Measurements from ENCODE around the gene ECE2. TPM values are rescaled to one million over a fixed set of nuclear protein-coding genes. Genes with fewer than 3 reads are reported as not detected.

ECE2 gene
- total RNA-seq, 3 donors from 2014 or later (not counting 1 experiment from before 2014, with no cell fraction given) = not detected

GRCh38 chr3:184336547-184337398 is 61.0 kb downstream of the ECE2 start:
- ATAC-seq (peak in 1 of 3 donors; percentile 18), DNase-seq (peak in 1 of 2 donors; percentile 30)
- intact Hi-C loops (cut with micrococcal nuclease) = no loop called here
- Histone ChIP-seq H3K9me3 (ENCODE audit: control insufficient read depth, insufficient read depth, low read length) (no peaks in the 10 kb centered on the region), H3K36me3 (ENCODE audit: control insufficient read depth, insufficient read depth, low read length) (peaks cover 32% of the 10 kb centered on the region), H3K4me1 (ENCODE audit: control insufficient read depth, insufficient read depth, low read length) (peaks cover 23% of the 10 kb centered on the region), H3K27ac (ENCODE audit: low read length) (peak overlapping the region; percentile 97), H3K4me3 (ENCODE audit: low read length) (peak overlapping the region; percentile 51), H3K27me3 (ENCODE audit: control insufficient read depth, insufficient read depth, low read length) (no peaks in the 10 kb centered on the region)
- Mint-ChIP-seq H3K9me3 (no peaks in the 10 kb centered on the region), H3K27me3 (ENCODE audit: low read depth in 2 of 2) (peaks cover 0 to 7% of the 10 kb centered on the region in 2 donors), H3K36me3 (peaks cover 8% of the 10 kb centered on the region), H3K4me3 (peak overlapping the region; percentile 90), H3K4me1 (peaks cover 17 to 45% of the 10 kb centered on the region in 2 donors), H3K27ac (peak overlapping the region; percentile 78 to 80)
- no peak for TF ChIP-seq CTCF (IDR thresholded peaks at IDR 0.05)
- 34% methylated on average over 17 of the region's 17 CpGs for WGBS (ENCODE audit: insufficient coverage)

GRCh38 chr3:184337399-184337714 is 61.5 kb downstream of the ECE2 start, which contains the start of gene FAM131A:
Gene FAM131A (plus strand): TSS chr3:184337600. CDS start chr3:184337631, 31 bp downstream.
- 97% methylated on average over 6 of the region's 6 CpGs for WGBS (ENCODE audit: insufficient coverage)

GRCh38 chr3:184337981-184338380 is 62.2 kb downstream of the ECE2 start:
- H3K27ac ChIP-seq (ENCODE audit: low read length) = no peak overlapping the region
- ATAC-seq (no peak), DNase-seq (no peak)
- no peaks in the 10 kb centered on the region for H3K9me3 Mint-ChIP-seq
- H3K4me3 ChIP-seq (ENCODE audit: low read length) = no peak overlapping the region
- peaks cover 23% of the 10 kb centered on the region for H3K4me1 ChIP-seq (ENCODE audit: control insufficient read depth, insufficient read depth, low read length)
- no peaks in the 10 kb centered on the region for H3K27me3 ChIP-seq (ENCODE audit: control insufficient read depth, insufficient read depth, low read length)
- 82% methylated on average over 7 of the region's 7 CpGs for WGBS (ENCODE audit: insufficient coverage)
- peak overlapping the region in 1 of 2 donors; percentile 80 for H3K27ac Mint-ChIP-seq
- no peaks in the 10 kb centered on the region for H3K36me3 Mint-ChIP-seq
- peaks cover 23% of the 10 kb centered on the region for H3K36me3 ChIP-seq (ENCODE audit: control insufficient read depth, insufficient read depth, low read length)
- TF ChIP-seq CTCF (IDR thresholded peaks at IDR 0.05) = no peak
- intact Hi-C loops (cut with micrococcal nuclease) = no loop called here
- peaks cover 17 to 45% of the 10 kb centered on the region in 2 donors for H3K4me1 Mint-ChIP-seq
- no peaks in the 10 kb centered on the region for H3K9me3 ChIP-seq (ENCODE audit: control insufficient read depth, insufficient read depth, low read length)
- peaks cover 0 to 7% of the 10 kb centered on the region in 2 donors for H3K27me3 Mint-ChIP-seq (ENCODE audit: low read depth in 2 of 2)
- peak overlapping the region; percentile 7 for H3K4me3 Mint-ChIP-seq

More at GRCh38 chr3:184337399-184337714, 61.5 kb downstream of the ECE2 start, which contains the start of gene FAM131A:
- Histone ChIP-seq H3K4me3 (ENCODE audit: low read length) (peak within 1 kb of the TSS; percentile 51), H3K36me3 (ENCODE audit: control insufficient read depth, insufficient read depth, low read length) (peaks cover 29% of the 10 kb centered on the region), H3K27me3 (ENCODE audit: control insufficient read depth, insufficient read depth, low read length) (no peaks in the 10 kb centered on the region), H3K27ac (ENCODE audit: low read length) (peak within 1 kb of the TSS; percentile 97), H3K9me3 (ENCODE audit: control insufficient read depth, insufficient read depth, low read length) (no peaks in the 10 kb centered on the region), H3K4me1 (ENCODE audit: control insufficient read depth, insufficient read depth, low read length) (peaks cover 23% of the 10 kb centered on the region)
- Mint-ChIP-seq H3K4me1 (peaks cover 17 to 45% of the 10 kb centered on the region in 2 donors), H3K27me3 (ENCODE audit: low read depth in 2 of 2) (peaks cover 0 to 7% of the 10 kb centered on the region in 2 donors), H3K4me3 (peak within 1 kb of the TSS; percentile 90), H3K27ac (peak within 1 kb of the TSS; percentile 78 to 80), H3K9me3 (no peaks in the 10 kb centered on the region), H3K36me3 (peaks cover 5% of the 10 kb centered on the region)
- DNase-seq = no peak
- no peak for ATAC-seq
- intact Hi-C loops (cut with micrococcal nuclease) = no loop called here
- no peak for TF ChIP-seq CTCF (IDR thresholded peaks at IDR 0.05)

Measured in natural killer cell (primary cell).